Calu3 (cell line): ENCODE data around the gene FCRLB. TPM values are rescaled to one million over a fixed set of nuclear protein-coding genes. Genes with fewer than 3 reads are reported as not detected.

Experiments
- BruUV-seq: library from RNA; stranded (reverse); fragments of 400-500 nt; replicated peaks from 2 replicates; lab custom pipeline; 2021; lab: Mats Ljungman, UMichigan
- CTCF ChIA-PET: fragments of 300-600 bp; sonication (Branson Sonifier 250); formaldehyde crosslinking; loops from one replicate; lab custom pipeline; 2022; ENCODE audit warnings: antibody characterized with exemption; lab: Charles Lee
- DNase-seq: peaks from one replicate; pipeline ENCODE4 v3.0.0; 2022
- H3K27ac Mint-ChIP-seq: one replicate; pipeline ENCODE4 v1.8.0; 2022; ENCODE audit warnings: mixed read lengths; ENCODE audit not compliant: unreplicated experiment
- H3K27me3 Mint-ChIP-seq: one replicate; pipeline ENCODE4 v1.8.0; 2022; ENCODE audit warnings: mixed read lengths; ENCODE audit not compliant: unreplicated experiment
- H3K36me3 Mint-ChIP-seq: one replicate; pipeline ENCODE4 v1.8.0; 2022; ENCODE audit warnings: mild to moderate bottlenecking, moderate library complexity, mixed read lengths; ENCODE audit not compliant: insufficient read depth, unreplicated experiment
- H3K4me1 Mint-ChIP-seq: one replicate; pipeline ENCODE4 v1.8.0; 2022; ENCODE audit warnings: mild to moderate bottlenecking, low read depth, mixed read lengths; ENCODE audit not compliant: unreplicated experiment
- H3K4me3 Mint-ChIP-seq: one replicate; pipeline ENCODE4 v1.8.0; 2022; ENCODE audit warnings: mild to moderate bottlenecking, low read depth, moderate library complexity, mixed read lengths; ENCODE audit not compliant: unreplicated experiment
- H3K9me3 Mint-ChIP-seq: one replicate; pipeline ENCODE4 v1.8.0; 2022; ENCODE audit warnings: low read depth, mixed read lengths; ENCODE audit not compliant: unreplicated experiment
- CTCF ChIP-seq: fragments of 200-600 bp; IDR thresholded peaks from one replicate; pipeline ENCODE4 v1.8.0; 2022; ENCODE audit warnings: antibody characterized with exemption; ENCODE audit not compliant: unreplicated experiment
- intact Hi-C: fragments of 100-400 bp; cut with micrococcal nuclease; formaldehyde crosslinking; loops from one replicate; pipeline ENCODE4 v1.10.0; 2022; ENCODE audit not compliant: unreplicated experiment
- total RNA-seq: library from RNA; stranded (reverse); gene quantifications from 2 replicates; pipeline ENCODE4 v1.2.3, GENCODE V29; 2022

The FCRLB gene
- total RNA-seq, 1 experiment from 2014 or later: 1.9 TPM

DNA sequence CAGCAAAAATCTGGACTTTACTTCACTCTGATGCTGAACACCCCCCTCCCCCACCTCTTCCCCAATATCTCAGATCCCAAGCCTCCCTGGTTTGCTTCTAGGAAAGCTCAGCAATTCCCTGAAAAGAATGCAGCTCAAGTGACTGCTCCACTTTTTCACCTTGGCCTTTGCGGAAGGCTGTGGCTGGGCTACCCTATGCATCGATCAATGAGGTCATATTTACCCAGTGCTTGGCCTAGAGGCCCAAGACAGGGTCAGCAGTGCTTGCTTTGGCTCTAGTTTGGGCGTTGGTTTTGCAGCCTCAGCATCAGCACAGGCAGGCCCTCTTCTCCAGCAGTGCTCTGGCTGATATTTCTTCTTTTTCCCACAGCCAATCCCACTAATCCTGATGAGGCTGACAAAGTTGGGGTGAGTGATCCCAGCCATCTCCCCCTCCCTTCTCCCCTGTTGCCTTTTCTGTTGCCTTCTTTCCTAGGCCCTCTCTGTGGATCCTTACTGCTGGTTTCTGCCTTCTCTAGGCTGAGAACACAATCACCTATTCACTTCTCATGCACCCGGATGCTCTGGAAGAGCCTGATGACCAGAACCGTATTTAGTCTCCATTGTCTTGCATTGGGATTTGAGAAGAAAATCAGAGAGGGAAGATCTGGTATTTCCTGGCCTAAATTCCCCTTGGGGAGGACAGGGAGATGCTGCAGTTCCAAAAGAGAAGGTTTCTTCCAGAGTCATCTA lies 44.2 kb upstream of the FCRLB start:
- Mint-ChIP-seq H3K36me3 (no peaks in the 10 kb centered on the region), H3K9me3 (no peaks in the 10 kb centered on the region), H3K4me1 (peaks cover 16% of the 10 kb centered on the region), H3K27me3 (peaks cover 11% of the 10 kb centered on the region), H3K4me3 (no peak overlapping the region), H3K27ac (no peak overlapping the region)
- no TSS peak for BruUV-seq
- DNase-seq: peak; percentile 14
- TF ChIP-seq CTCF: no peak
- CTCF ChIA-PET: interaction anchor here (0.7 kb wide), 1 partner anchor 704 kb away, joined by 5 read pairs; the partner anchor contains the start of gene C1orf226
- intact Hi-C loops: no loop called here

DNA sequence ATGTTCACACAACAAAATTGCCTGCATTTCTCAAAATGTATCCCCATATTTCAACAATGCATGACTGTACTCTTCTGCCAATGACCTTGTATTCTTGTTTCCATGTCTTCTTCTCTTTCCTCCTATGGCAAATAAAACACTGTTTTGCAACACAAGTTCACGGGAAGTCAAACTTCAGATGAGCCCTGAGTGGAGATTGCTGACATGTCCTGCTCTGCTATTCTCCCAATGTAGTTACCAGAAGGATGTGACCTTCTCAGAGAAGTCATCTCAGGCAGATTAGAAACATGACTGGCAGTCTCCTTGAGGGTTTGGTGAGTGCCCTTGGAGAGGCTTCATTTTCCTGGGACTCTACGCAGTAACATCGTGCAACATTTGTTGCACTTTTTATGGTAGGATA lies 42.8 kb upstream of the FCRLB start:
- Mint-ChIP-seq H3K27ac (no peak overlapping the region), H3K9me3 (no peaks in the 10 kb centered on the region), H3K36me3 (no peaks in the 10 kb centered on the region), H3K4me1 (peaks cover 16% of the 10 kb centered on the region), H3K27me3 (peaks cover 25% of the 10 kb centered on the region), H3K4me3 (no peak overlapping the region)
- TF ChIP-seq CTCF: no peak
- intact Hi-C loops: no loop called here
- CTCF ChIA-PET: no interaction called here
- BruUV-seq: no TSS peak
- no peak for DNase-seq

- H3K9me3 Mint-ChIP-seq: no peaks in the 10 kb centered on the region
- H3K4me3 Mint-ChIP-seq: no peak overlapping the region
- H3K4me1 Mint-ChIP-seq: peaks cover 9% of the 10 kb centered on the region
- H3K36me3 Mint-ChIP-seq: no peaks in the 10 kb centered on the region
- BruUV-seq: no TSS peak
- no peak for TF ChIP-seq CTCF
- DNase-seq: no peak
- no peak overlapping the region for H3K27ac Mint-ChIP-seq
- intact Hi-C loops: no loop called here
- CTCF ChIA-PET: interaction anchor here (0.5 to 0.7 kb wide), 2 partner anchors 195 to 486 kb away, joined by 3 read pairs; no protein-coding TSS in a partner anchor
- peaks cover 40% of the 10 kb centered on the region for H3K27me3 Mint-ChIP-seq
Measured at GRCh38 chr1:161681879-161682278, 39.5 kb upstream of the FCRLB start.

- Mint-ChIP-seq H3K4me3 (no peak overlapping the region), H3K27ac (no peak overlapping the region), H3K9me3 (no peaks in the 10 kb centered on the region), H3K36me3 (no peaks in the 10 kb centered on the region), H3K4me1 (no peaks in the 10 kb centered on the region), H3K27me3 (peaks cover 16% of the 10 kb centered on the region)
- CTCF ChIA-PET: no interaction called here
- DNase-seq: no peak
- no peak for TF ChIP-seq CTCF
- intact Hi-C loops: no loop called here
- no TSS peak for BruUV-seq
Measured at GRCh38 chr1:161688946-161689345, 32.4 kb upstream of the FCRLB start.
